ENCODE results near the gene FASTKD1.

The FASTKD1 gene

DNA sequence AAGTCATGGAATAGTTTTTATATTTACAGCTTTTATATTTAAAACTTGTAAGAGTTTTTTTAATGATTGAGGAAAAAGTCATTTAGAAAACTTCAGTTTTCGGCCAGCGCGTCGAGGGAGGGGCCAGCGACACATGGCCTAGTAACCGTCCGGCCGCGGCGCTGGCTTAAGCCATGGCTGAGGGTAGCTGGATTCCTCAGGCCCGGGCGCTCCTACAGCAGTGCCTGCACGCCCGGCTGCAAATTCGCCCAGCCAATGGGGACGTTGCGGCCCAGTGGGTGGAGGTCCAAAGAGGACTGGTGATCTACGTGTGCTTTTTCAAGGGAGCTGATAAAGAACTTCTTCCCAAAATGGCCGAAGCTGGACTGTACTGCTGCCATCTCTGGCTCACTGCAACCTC lies 69.0 kb downstream of the FASTKD1 start:
- DNase-seq, result no peak

- no peak for DNase-seq
Measured at GRCh38 chr2:169495310-169495928, 78.2 kb downstream of the FASTKD1 start.

GRCh38 chr2:169493360-169493759 lies 80.3 kb downstream of the FASTKD1 start:
- no peak for DNase-seq

- DNase-seq, result no peak
Measured at GRCh38 chr2:169491378-169491777, 82.3 kb downstream of the FASTKD1 start.

GRCh38 chr2:169490834-169491233 lies 82.8 kb downstream of the FASTKD1 start:
- DNase-seq, result no peak

GRCh38 chr2:169486487-169486886 lies 87.2 kb downstream of the FASTKD1 start:
- DNase-seq, result no peak

- DNase-seq, result no peak
Measured at GRCh38 chr2:169485650-169486138, 88.0 kb downstream of the FASTKD1 start.

DNA sequence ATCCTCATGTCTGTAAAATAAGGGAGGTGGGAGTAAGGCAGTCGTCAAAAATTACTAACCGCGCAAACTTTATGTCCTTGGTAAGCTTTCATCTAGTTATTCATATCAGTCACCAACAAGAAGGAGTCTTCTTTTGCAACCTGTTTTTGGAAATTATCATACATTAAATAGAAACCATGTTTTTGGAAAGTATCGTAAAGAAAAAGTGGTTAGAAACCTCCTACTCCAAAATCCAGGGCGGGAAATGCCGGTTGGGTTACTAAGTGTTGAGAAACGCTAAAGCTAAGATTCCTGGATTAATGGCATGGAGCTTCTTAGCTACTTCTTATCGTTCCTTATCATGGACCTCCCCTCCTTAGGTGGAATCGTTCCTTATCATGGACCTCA lies 93.6 kb downstream of the FASTKD1 start:
- no peak for DNase-seq

Measured in DMS 273 treated with DMSO at 0.1 percent for 48 hours (cell line).